Spleen (tissue), 11 donors: ENCODE results near the gene MAP4K4. TPM values are rescaled to one million over a fixed set of nuclear protein-coding genes. Genes with fewer than 3 reads are reported as not detected.

Experiments
- DNase-seq: peaks from one replicate; pipeline ENCODE4 v3.0.0-alpha.2; 2020
- H3K27ac ChIP-seq, 8 donors: fragments of 200-600 bp; sonication (generic) in 7 of 8; 1 replicate in 4 of 8; 2 replicates in 4 of 8; pipeline versions ENCODE4 v1.5.0 to v1.8.0; 2016 to 2021; ENCODE audit warnings: inconsistent platforms in 4 of 8, mild to moderate bottlenecking in 4 of 8, moderate library complexity in 1 of 8
- H3K27me3 ChIP-seq, 7 donors: fragments of 200-600 bp; sonication (generic) in 6 of 7; replicated peaks in 1 of 7; 1 replicate in 4 of 7; 2 replicates in 3 of 7; pipeline versions ENCODE4 v1.5.0 to v1.8.0; 2016 to 2021; ENCODE audit warnings: inconsistent platforms in 3 of 7, mild to moderate bottlenecking in 1 of 7
- H3K36me3 ChIP-seq, 6 donors: fragments of 200-600 bp; sonication (generic) in 5 of 6; 1 replicate in 4 of 6; 2 replicates in 2 of 6; pipeline versions ENCODE4 v1.5.0 to v1.8.0; 2016 to 2021; ENCODE audit warnings: inconsistent platforms in 2 of 6
- H3K4me1 ChIP-seq, 6 donors: fragments of 200-600 bp; sonication (generic) in 5 of 6; 1 replicate in 3 of 6; 2 replicates in 3 of 6; pipeline versions ENCODE4 v1.5.0 to v1.8.0; 2016 to 2021; ENCODE audit warnings: inconsistent platforms in 3 of 6
- H3K4me3 ChIP-seq, 8 donors: fragments of 200-600 bp; sonication (generic) in 7 of 8; 1 replicate in 4 of 8; 2 replicates in 4 of 8; pipeline versions ENCODE4 v1.5.0 to v1.8.0; 2016 to 2021; ENCODE audit warnings: inconsistent platforms in 4 of 8, mild to moderate bottlenecking in 4 of 8, moderate library complexity in 2 of 8
- H3K9me3 ChIP-seq, 8 donors: fragments of 200-600 bp; sonication (generic) in 7 of 8; 1 replicate in 4 of 8; 2 replicates in 4 of 8; pipeline versions ENCODE4 v1.5.0 to v1.8.0; 2016 to 2021; ENCODE audit warnings: inconsistent platforms in 4 of 8
- POLR2A ChIP-seq, 3 donors: fragments of 450-650 bp; IDR thresholded peaks; one replicate each; pipeline ENCODE4 v1.5.1; 2017; ENCODE audit warnings: antibody characterized with exemption in 3 of 3, mild to moderate bottlenecking in 1 of 3
- POLR2AphosphoS5 ChIP-seq, 3 donors: sonication (generic); formaldehyde crosslinking; IDR thresholded peaks; one replicate each; pipeline ENCODE4 v1.5.1; 2017; ENCODE audit warnings: antibody characterized with exemption in 3 of 3
- WGBS, 5 donors: extraction: QIAGEN DNeasy Blood & Tissue Kit in 3 of 5; methylation state at CpG; one replicate each; pipeline versions ENCODE4 v1.1.5 to v1.1.7; 2013 to 2018; 5-methylcytosine and 5-hydroxymethylcytosine counted together
- intact Hi-C: fragments of 100-400 bp; cut with DNase I; formaldehyde crosslinking; loops from one replicate; pipeline ENCODE4 v1.15.0; 2023; ENCODE audit warnings: low total_unique reads
- polyA plus RNA-seq, 3 donors: library from polyadenylated mRNA; stranded (reverse); fragments of 200-250 nt; gene quantifications; one replicate each; pipeline ENCODE4 v1.2.1, GENCODE V29; 2013
- total RNA-seq, 7 donors: library from RNA; depleted of rRNA in 3 of 7; stranded (reverse); fragments of >200 nt in 3 of 7; fragmentation: NEBNext Ultra II Directional in 4 of 7; extraction: Animal tissue kit (Norgen Biotek cat#: 25700) in 4 of 7; gene quantifications; one replicate each; pipeline versions ENCODE4 v1.1.0 to v1.2.1, GENCODE V29; 2016 to 2021
- TF ChIP-seq, protein P1 (sequence below), 11 experiments: fragments of 200-600 bp in 7 of 11; fragments of 450-650 bp in 4 of 11; sonication (generic) in 4 of 11; IDR thresholded peaks in 8 of 11; conservative IDR thresholded peaks in 3 of 11; 1 replicate in 7 of 11; 2 replicates in 4 of 11; pipeline versions ENCODE4 v1.4.0 to v1.8.0; 2016 to 2021; ENCODE audit warnings: antibody characterized with exemption in 11 of 11, inconsistent platforms in 4 of 11, mild to moderate bottlenecking in 1 of 11
- donor health status: healthy with polysubstance abuse.
- donor health status: DM: no; HTN: no; CAD: no; lungs with moderate emphysema.
- donor health status: DM: no; HTN: no; CAD: no.
- donor health status: Bipolar disorder and iron deficiency.
- donor health status: healthy.
- donor health status: DM: no; HTN: no; CAD: no.
- donor health status: DM: yes; HTN: yes; CAD: no.

Gene MAP4K4
- total and polyA plus RNA-seq, 10 donors, result 16.7 to 108 (median 71.7) TPM

DNA sequence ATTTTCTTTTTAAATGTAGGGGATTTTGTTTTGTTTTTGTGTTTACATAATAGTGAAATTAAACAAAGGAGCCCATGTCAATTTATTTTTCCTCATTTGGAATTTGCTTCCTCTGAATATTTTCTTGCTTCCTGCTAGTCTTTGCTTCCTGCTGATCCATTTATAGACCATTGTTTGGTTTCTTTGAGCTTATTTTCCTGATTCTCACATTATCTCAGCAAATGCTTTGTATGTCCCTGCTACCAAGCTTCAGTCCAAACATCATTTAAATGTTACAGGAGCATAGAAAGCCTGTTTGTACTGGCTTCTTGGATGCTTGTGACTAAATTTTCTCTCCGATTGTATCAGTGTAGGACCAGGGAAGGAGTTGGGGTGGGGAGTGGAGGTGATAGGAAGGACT, 166.9 kb downstream of the MAP4K4 start:
- H3K4me3 ChIP-seq, result no peak overlapping the region
- peak overlapping the region in 3 of 8 donors; percentile 7 to 26 (median 12) for H3K27ac ChIP-seq
- H3K27me3 ChIP-seq, result no peaks in the 10 kb centered on the region
- peaks cover 0 to 100% (median 88%) of the 10 kb centered on the region in 6 donors for H3K36me3 ChIP-seq
- H3K4me1 ChIP-seq, result no peaks in the 10 kb centered on the region
- TF ChIP-seq, protein P1, sequence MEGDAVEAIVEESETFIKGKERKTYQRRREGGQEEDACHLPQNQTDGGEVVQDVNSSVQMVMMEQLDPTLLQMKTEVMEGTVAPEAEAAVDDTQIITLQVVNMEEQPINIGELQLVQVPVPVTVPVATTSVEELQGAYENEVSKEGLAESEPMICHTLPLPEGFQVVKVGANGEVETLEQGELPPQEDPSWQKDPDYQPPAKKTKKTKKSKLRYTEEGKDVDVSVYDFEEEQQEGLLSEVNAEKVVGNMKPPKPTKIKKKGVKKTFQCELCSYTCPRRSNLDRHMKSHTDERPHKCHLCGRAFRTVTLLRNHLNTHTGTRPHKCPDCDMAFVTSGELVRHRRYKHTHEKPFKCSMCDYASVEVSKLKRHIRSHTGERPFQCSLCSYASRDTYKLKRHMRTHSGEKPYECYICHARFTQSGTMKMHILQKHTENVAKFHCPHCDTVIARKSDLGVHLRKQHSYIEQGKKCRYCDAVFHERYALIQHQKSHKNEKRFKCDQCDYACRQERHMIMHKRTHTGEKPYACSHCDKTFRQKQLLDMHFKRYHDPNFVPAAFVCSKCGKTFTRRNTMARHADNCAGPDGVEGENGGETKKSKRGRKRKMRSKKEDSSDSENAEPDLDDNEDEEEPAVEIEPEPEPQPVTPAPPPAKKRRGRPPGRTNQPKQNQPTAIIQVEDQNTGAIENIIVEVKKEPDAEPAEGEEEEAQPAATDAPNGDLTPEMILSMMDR (IDR thresholded peaks at IDR 0.05 in 8 of 11, conservative IDR thresholded peaks at IDR 0.05 in 3 of 11), result no peak
- 80 to 95% (median 89%) methylated on average over 1 of the region's 1 CpG for WGBS, 5 donors
- intact Hi-C loops, result no loop called here
- DNase-seq, result no peak
- no peaks in the 10 kb centered on the region for H3K9me3 ChIP-seq

DNA sequence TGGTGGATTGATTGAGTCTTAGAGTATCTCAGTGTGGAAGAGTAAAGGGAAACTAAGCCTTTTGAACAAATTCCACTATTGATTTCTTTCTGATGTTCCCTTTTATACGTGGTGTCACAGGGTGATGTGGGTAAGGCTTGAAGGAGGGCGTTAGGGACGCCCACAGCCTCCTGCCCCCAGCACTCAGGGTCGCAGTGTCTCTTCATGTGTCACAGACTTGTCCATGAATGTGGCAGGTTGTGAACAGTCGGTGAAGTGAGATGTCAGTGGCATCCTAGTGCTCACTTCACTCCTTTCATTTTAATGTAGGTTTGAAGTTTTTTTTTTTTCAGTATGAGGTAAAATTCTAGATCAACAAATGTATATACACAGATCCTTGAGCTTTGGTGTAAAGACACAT, 171.0 kb downstream of the MAP4K4 start:
- Histone ChIP-seq H3K9me3 (no peaks in the 10 kb centered on the region), H3K4me1 (no peaks in the 10 kb centered on the region), H3K27me3 (no peaks in the 10 kb centered on the region), H3K36me3 (peaks cover 3 to 100% (median 90%) of the 10 kb centered on the region in 6 donors), H3K27ac (no peak overlapping the region), H3K4me3 (no peak overlapping the region)
- intact Hi-C loops, result no loop called here
- WGBS, 5 donors, result 79 to 92% (median 89%) methylated on average over 5 of the region's 5 CpGs
- TF ChIP-seq POLR2AphosphoS5 (IDR thresholded peaks at IDR 0.05) (no peak), POLR2A (IDR thresholded peaks at IDR 0.05) (no peak)
- TF ChIP-seq, protein P1 (IDR thresholded peaks at IDR 0.05 in 8 of 11, conservative IDR thresholded peaks at IDR 0.05 in 3 of 11), result no peak
- no peak for DNase-seq

DNA sequence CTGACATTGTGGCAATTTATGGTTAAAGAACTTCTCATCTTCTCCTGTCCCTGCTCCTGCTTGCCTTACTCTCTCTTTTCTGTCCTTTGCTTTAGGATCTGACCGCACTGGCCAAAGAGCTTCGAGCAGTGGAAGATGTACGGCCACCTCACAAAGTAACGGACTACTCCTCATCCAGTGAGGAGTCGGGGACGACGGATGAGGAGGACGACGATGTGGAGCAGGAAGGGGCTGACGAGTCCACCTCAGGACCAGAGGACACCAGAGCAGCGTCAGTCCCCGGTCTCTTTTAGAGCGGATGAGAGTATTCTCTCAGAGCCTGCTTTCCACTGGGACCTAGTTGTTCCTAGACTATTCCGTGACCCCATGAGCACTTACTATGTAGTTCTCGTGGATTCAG, 172.0 kb downstream of the MAP4K4 start:
- Histone ChIP-seq H3K27me3 (no peaks in the 10 kb centered on the region), H3K4me1 (no peaks in the 10 kb centered on the region), H3K9me3 (no peaks in the 10 kb centered on the region), H3K27ac (no peak overlapping the region), H3K4me3 (no peak overlapping the region), H3K36me3 (peaks cover 6 to 100% (median 93%) of the 10 kb centered on the region in 6 donors)
- TF ChIP-seq, protein P1 (IDR thresholded peaks at IDR 0.05 in 8 of 11, conservative IDR thresholded peaks at IDR 0.05 in 3 of 11), result no peak
- no peak for TF ChIP-seq POLR2AphosphoS5 (IDR thresholded peaks at IDR 0.05)
- TF ChIP-seq POLR2A (IDR thresholded peaks at IDR 0.05), result no peak
- intact Hi-C loops, result no loop called here
- DNase-seq, result no peak
- 95 to 98% (median 97%) methylated on average over 15 of the region's 15 CpGs for WGBS, 5 donors

DNA sequence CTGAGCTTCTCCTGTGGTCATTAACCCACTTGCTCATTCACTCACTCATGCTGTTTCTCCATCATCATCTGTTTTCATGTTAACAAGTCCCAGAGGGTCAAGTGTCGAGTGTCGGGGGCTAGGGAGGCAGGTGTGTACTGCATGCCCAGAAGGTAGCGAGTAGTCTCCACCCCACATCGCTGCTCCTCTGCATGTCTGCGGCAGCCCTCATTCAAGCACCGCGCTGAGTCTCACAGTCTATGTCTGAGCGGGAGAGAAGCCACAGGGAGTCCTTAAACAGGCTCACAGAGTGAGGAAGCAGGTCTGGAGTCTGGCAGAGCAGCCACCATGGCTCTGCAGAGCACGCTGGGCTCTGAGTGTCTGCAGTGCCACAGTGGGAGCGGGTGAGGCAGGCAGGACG, 172.9 kb downstream of the MAP4K4 start:
- no peaks in the 10 kb centered on the region for H3K27me3 ChIP-seq
- H3K4me3 ChIP-seq, result no peak overlapping the region
- no peak overlapping the region for H3K27ac ChIP-seq
- intact Hi-C loops, result no loop called here
- no peak for DNase-seq
- 97 to 98% (median 98%) methylated on average over 11 of the region's 11 CpGs for WGBS, 5 donors
- TF ChIP-seq POLR2A (IDR thresholded peaks at IDR 0.05), result no peak
- TF ChIP-seq POLR2AphosphoS5 (IDR thresholded peaks at IDR 0.05), result peak in 2 of 3 donors; percentile 12 to 41
- peaks cover 6 to 100% (median 92%) of the 10 kb centered on the region in 6 donors for H3K36me3 ChIP-seq
- no peaks in the 10 kb centered on the region for H3K9me3 ChIP-seq
- H3K4me1 ChIP-seq, result no peaks in the 10 kb centered on the region

DNA sequence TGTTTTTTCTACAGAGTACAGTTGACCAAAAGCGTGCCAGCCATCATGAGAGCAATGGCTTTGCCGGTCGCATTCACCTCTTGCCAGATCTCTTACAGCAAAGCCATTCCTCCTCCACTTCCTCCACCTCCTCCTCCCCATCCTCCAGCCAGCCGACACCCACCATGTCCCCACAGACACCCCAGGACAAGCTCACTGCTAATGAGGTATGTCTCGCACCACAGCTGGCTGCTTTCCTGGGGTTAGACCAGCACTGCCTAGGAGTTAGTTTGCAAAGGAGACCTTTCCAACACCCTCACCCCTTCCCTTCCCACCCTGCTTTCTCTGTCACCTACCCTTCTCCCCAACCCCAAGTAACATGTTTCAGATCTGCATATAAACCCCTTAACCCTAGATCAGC, 174.0 kb downstream of the MAP4K4 start:
- Histone ChIP-seq H3K4me1 (no peaks in the 10 kb centered on the region), H3K36me3 (peaks cover 9 to 100% (median 92%) of the 10 kb centered on the region in 6 donors), H3K4me3 (no peak overlapping the region), H3K9me3 (no peaks in the 10 kb centered on the region), H3K27me3 (no peaks in the 10 kb centered on the region), H3K27ac (no peak overlapping the region)
- whole genome bisulfite sequencing, 5 donors, result 86 to 96% (median 92%) methylated on average over 5 of the region's 5 CpGs
- TF ChIP-seq POLR2AphosphoS5 (IDR thresholded peaks at IDR 0.05), result peak in 1 of 3 donors; percentile 13
- TF ChIP-seq, protein P1 (IDR thresholded peaks at IDR 0.05 in 8 of 11, conservative IDR thresholded peaks at IDR 0.05 in 3 of 11), result no peak
- no peak for DNase-seq
- intact Hi-C loops, result no loop called here
